DOHH2 (cell line): ENCODE data around the gene CNTNAP2.

Source experiments
- CTCF ChIP-seq: fragments of 200-600 bp; sonication (generic); IDR thresholded peaks from one replicate; pipeline ENCODE4 v1.5.1; 2014; ENCODE audit warnings: antibody characterized with exemption, mild to moderate bottlenecking, low read depth, low read length; ENCODE audit not compliant: poor library complexity, severe bottlenecking
- EZH2phosphoT487 ChIP-seq: fragments of 200-600 bp; sonication (generic); IDR thresholded peaks from 2 replicates; pipeline ENCODE4 v1.6.1; 2017; ENCODE audit warnings: borderline replicate concordance, mild to moderate bottlenecking, antibody characterized with exemption, low read length, moderate library complexity, mixed read lengths

- TF ChIP-seq CTCF (no peak), EZH2phosphoT487 (no peak)
Measured at GRCh38 chr7:147151661-147152060, 1035.1 kb downstream of the CNTNAP2 start.
